ENCODE data around the gene DUT.

GRCh38 chr15:48307586-48307985, 23.6 kb upstream of the DUT start:
- TF ChIP-seq CTCF (IDR thresholded peaks at IDR 0.05), result no peak
- no peak for TF ChIP-seq POLR2A (IDR thresholded peaks at IDR 0.05)

All from thyroid gland (tissue), 4 donors.